ENCODE results near the gene RUFY4.

GRCh38 chr2:218028562-218029348 lies 40.3 kb upstream of the RUFY4 start:
- TF ChIP-seq, protein P1, sequence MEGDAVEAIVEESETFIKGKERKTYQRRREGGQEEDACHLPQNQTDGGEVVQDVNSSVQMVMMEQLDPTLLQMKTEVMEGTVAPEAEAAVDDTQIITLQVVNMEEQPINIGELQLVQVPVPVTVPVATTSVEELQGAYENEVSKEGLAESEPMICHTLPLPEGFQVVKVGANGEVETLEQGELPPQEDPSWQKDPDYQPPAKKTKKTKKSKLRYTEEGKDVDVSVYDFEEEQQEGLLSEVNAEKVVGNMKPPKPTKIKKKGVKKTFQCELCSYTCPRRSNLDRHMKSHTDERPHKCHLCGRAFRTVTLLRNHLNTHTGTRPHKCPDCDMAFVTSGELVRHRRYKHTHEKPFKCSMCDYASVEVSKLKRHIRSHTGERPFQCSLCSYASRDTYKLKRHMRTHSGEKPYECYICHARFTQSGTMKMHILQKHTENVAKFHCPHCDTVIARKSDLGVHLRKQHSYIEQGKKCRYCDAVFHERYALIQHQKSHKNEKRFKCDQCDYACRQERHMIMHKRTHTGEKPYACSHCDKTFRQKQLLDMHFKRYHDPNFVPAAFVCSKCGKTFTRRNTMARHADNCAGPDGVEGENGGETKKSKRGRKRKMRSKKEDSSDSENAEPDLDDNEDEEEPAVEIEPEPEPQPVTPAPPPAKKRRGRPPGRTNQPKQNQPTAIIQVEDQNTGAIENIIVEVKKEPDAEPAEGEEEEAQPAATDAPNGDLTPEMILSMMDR (optimal IDR thresholded peaks at IDR 0.05 in 1 of 3, IDR thresholded peaks at IDR 0.05 in 1 of 3, conservative IDR thresholded peaks at IDR 0.05 in 1 of 3; ENCODE audit: extremely low read depth in 1 of 3, insufficient read depth in 2 of 3, low read length in 3 of 3) = no peak
- TF ChIP-seq EZH2 (IDR thresholded peaks at IDR 0.05; ENCODE audit: low read length) = no peak
